NCI-H1930 (cell line): ENCODE measurements around the gene LRRC45.

ENCODE experiments used
- DNase-seq, 2 experiments: peaks; one replicate each; lab custom pipeline; 2025; lab: John Stamatoyannopoulos, UW

The LRRC45 gene

GRCh38 chr17:81993729-81994592, 29.1 kb upstream of the LRRC45 start:
- DNase-seq = no peak

DNA sequence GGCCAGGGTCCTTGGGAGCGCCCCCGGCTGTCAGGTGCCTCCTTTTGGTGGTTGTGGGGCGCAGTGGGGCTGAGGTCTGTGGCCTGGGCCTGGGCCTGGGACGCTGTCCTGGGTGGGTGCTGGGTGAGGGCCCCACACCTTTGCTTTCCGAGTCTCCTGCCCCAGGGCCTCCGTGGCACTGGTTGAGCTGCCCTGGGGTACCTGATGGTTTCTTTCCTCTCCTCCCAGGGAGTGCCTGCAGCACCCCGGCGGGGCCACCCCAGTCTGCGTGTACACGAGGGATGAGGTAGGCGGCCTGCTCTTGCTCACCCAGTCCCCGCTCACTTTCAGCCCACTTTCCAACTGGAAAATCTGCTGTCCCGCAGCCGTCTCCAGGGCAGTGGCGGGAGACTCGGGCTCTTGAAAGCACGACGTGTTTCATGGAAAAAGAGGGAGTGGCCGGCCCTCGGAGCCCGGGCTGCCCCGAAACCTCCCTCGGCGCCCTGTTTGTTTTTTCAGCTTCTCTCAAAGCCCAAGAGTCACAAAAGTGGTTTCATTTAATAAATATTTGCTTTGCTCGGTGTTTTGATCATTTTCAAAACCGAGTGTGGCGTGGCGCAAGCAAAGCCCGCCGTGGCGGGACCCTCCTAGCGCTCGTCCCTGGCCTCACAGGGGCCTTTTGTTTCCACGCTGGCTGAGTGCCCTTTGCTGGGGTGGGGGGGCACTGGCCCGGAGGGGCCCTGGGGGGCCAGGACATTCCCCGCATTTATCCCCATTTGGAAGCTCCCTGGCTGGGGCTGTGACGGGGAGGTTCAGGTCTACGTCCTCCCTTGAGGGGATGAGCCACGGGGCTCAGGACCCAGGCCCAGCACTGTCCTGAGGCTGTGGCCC, 28.3 kb upstream of the LRRC45 start:
- DNase-seq = no peak

- no peak for DNase-seq
Measured at GRCh38 chr17:81995463-81996231, 27.5 kb upstream of the LRRC45 start.

- DNase-seq = no peak
Measured at GRCh38 chr17:81996232-81996756, 26.8 kb upstream of the LRRC45 start.

DNA sequence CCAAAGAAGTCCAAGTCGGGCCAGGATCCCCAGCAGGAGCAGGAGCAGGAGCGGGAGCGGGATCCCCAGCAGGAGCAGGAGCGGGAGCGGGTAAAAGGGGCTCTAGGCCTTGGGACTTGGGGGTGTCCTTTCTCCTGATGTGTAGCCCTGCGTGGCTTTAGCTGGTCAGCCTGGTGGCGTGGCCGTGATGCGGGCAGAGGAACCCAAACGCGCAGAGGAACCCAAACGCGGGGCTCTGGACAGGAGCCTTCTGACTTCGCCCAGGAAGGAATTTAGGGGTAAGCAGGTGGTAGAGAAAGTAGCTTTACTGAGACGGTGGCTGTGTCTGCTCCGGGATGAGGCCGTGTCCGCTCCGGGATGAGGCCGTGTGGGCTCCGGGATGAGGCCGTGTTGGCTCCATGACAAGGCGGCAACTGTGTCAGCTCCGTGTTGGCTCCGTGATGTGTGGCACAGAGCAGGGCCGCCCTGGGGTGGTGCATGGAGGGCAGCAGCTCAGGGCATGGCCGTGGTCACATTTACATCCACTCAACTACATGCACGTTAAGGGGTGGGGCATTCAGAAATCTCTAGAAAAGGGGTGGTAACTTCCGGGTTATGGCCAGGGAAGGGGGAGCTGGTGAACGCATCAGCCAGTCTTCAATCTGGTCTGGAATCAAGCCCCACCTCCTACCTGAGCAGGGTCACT, 26.2 kb upstream of the LRRC45 start:
- DNase-seq = no peak

DNA sequence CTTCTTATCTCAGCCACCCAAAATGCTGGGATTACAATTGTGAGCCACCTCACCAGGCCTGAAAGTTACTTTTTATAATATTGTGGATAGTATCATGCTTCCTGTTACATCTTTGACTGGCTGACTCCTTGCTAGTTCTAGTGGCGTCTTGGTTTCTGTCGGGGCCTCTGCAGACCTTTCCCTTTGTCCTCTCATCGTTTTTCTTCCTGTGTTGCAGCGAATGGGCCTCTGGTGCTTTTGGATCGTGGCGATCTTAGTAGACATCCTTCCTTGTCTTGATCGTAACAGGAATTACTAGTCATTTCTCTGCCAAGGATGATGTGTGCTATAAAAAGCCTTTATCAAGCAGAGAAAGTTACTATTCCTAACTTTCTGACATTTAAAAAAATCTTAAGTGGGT, 24.9 kb upstream of the LRRC45 start:
- DNase-seq = no peak

GRCh38 chr17:81998691-81999438, 24.2 kb upstream of the LRRC45 start:
- no peak for DNase-seq

DNA sequence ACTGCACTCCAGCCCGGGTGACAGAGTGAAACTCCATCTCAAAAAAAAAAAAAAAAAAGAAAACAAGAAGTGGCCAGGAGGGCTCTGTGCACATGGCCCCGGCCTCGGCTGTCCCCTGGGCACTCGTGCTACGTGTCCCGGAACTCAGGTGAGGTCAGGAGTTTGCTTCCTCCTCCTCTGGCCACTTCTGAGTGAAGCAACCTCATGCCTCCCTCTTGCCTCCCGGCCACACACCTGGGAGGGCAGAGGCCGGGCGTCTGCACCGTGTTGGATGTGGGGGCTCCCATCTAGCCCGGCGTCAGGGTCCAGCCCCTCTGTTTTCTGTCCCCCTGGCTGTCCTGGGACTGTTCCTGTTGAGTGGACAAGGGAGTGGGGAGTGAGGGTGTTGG, 23.5 kb upstream of the LRRC45 start:
- no peak for DNase-seq

DNA sequence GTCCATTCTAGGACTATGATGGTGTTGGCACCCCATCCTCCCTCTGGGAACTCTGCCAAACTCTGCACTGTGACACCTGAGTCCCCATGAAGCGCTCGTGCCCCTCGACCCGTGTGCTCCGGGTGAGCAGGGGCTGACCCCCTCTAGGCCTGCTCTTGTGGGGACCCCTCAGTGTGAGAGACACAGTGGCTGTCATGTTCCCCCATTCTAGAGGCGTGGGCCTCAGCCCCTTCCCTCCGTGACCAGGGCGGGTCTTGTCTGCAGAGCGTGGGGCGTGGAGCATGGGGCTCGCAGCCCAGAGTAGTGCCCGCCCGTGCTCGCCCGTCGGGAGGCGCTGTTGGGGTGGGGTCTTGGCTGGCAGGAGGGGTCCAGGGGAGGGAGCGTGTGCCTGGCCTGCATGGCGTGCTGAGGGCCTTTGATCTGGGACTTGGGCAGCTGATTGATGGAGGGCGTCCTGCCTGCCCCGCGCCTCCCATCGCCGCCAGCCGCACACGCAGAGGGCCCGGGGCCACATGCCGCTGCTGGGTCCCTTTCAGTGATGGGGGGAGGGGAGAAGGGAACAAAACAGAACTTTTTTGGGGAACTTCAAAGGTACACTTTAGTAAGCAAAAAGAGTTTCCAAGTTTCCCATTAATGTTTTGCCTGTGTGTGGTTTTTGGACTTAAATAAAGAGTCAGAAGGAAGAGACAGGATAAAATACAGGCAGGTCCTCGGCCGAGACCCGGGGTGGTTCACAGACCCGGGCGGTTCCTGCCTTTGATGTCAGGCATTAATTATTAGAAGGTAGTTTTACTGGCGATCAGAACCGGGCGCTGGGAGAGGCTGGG, 22.9 kb upstream of the LRRC45 start:
- DNase-seq = no peak

DNA sequence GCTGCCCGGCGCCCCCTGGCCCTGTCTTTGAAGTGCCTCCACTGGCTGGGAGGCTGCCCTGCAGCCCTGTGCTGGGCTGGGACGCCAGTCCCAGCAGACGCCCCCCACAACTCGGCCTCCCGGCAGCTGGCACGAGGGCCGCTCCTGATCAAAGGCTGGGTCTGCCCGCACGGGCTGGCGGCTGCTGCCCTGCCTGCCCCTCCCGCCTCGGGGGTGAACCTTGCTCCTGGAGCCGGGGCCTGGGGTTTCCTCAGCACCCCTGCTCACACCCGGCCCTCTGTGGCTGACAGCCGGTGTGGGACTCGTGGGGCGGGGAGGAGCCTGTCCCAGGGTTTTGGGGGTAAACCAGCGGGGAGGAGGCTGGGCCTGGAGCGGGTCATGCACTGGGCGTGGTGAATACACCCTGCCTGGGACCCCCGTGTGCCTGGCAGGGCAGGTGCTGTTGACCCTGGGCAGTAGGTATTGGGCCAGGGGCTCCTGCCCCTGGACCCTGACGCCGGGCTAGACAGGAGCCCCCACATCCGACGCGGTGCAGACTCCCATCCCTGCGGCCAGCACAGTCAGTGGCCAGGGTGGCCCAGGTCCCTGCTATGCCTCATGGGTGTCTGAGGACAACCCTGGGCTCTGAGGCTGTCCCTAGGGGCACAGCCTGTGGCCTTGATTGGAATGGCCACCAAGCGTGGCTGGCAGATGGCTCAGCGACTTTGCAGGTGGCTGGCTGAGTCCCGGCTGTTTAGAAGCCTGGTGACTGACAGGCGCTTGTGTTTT, 22.1 kb upstream of the LRRC45 start:
- DNase-seq = no peak

GRCh38 chr17:82001571-82002056, 21.5 kb upstream of the LRRC45 start:
- DNase-seq = no peak

- DNase-seq = no peak
Measured at GRCh38 chr17:82003411-82004381, 19.4 kb upstream of the LRRC45 start.

DNA sequence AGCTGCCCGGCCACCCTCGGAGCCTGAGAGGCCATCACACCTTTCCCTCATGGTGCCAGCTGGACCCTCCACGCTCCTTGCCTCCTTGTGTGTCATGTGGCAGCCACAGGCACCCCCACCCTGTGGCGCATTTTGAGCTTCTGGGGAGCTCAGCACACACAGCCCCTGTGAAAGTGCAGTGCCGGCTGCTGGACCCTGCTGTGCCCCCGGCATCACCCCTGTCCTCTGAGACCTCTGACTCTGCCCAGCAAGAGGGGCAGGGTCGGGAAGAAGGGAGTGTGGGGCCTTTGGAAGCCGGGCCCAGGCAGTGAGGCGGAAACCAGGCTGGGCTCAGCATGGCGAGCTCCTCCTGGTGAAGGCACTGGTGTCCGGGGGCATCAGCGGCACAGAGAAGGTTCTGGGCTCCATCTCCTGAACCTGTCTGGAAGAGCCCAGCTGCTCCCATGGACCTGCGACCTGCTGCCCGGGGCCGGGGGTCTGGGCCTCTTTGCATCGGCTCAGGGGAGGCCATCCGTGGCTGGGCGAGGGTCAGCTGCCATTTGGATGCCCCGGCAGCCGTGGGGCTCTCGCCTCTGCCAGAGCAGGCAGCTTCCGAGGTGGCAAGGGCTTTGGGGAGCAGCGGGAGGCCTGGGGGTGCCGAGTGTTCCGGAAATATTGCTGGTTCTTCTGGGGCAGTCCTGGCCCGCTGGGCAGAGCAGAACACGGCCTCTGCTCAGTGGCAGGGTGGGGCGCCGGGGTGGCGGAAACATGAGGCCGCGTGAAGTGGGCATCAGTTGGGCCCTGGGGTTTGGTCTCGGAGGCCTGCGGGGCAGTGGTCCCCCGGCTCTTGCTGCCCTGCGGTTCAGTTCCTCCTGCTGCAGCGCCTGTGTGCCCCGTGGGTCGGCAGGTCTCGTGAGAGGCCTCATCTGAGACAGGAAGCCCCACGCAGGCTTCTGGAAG, 18.3 kb upstream of the LRRC45 start:
- no peak for DNase-seq

GRCh38 chr17:82005701-82006348, 17.3 kb upstream of the LRRC45 start:
- DNase-seq = no peak

DNA sequence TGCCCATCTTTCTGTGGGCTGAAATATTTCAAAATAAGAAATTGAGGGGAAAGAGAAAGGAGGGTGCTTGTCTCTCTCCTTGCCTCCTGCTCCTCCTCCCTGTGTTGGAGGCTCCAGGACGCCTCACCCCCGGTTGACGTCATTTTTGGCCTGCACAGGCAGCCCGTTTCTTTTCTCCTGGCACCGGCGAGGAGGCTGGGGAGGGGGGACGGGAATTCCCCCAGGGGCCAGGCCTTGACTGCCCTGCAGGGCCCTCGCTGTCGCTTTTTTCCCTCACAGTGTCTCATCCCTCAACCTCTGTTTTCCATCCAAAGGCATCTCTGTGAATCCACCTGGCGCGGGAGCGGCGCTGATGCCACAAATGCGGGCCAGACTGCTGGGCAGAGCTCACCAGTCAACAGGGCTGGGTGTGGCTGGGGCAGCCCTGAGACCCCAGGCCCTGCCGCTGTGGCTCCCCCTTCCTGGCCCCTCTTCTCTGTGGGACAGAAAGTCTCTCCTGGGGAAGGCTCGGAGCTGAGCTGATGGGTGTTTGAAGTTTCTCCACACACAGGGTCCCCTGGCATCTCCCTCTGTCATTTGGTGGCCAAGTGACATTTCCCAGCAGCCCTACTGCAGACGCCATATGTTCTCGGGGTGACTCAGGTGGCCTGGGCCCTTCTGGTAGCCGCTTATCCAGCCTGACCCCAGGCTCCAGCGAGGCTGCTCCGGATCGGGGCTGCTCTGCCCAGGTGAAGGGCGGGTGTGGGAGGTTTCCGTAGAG, 16.5 kb upstream of the LRRC45 start:
- no peak for DNase-seq

DNA sequence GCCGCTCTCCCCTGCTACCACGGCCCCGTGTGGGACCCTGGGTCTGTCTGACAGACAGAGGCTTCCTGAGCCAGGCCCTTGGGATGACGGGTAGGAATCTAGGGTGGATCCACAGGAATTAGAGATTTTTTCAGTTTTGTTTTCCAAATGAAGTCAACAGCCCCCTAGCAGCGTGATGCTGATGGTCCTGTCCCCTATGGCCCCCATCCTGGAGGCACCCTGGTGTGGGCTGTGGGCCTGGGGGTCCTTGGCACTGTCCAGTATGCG, 15.9 kb upstream of the LRRC45 start:
- DNase-seq = no peak
